GM12878 (cell line): ENCODE measurements around the gene METTL14. TPM values are rescaled to one million over a fixed set of nuclear protein-coding genes. Genes with fewer than 3 reads are reported as not detected.

ENCODE experiments used
- ATAC-seq: fragments of 200-7000 bp; cut with Tn5 transposase; 3 replicates; pipeline ENCODE4 v1.9.1; 2020; ENCODE audit warnings: mild to moderate bottlenecking, moderate library complexity
- BruUV-seq: library from RNA; stranded (reverse); fragments of 400-500 nt; replicated peaks from 2 replicates; lab custom pipeline; 2021; lab: Mats Ljungman, UMichigan
- CTCF ChIA-PET: fragments of 300-600 bp; sonication (Branson Sonifier 250); formaldehyde crosslinking; extraction: SDS; loops from one replicate; lab custom pipeline; 2021; ENCODE audit warnings: inconsistent platforms; lab: Yijun Ruan, JAX
- POLR2A ChIA-PET: fragments of 350-600 bp; formaldehyde crosslinking; extraction: SDS; loops from one replicate; lab custom pipeline; 2021; ENCODE audit warnings: inconsistent platforms; lab: Charles Lee
- RAD21 ChIA-PET: fragments of 300-600 bp; sonication (Branson Sonifier 250); formaldehyde crosslinking; loops from one replicate; lab custom pipeline; 2023; ENCODE audit warnings: antibody characterized with exemption; ENCODE audit not compliant: unreplicated experiment; lab: Charles Lee
- SMC1A ChIA-PET: fragments of 300-600 bp; sonication (Branson Sonifier 250); formaldehyde crosslinking; loops from one replicate; lab custom pipeline; 2023; ENCODE audit not compliant: unreplicated experiment, uncharacterized antibody; lab: Charles Lee
- DNase-seq: peaks from one replicate; pipeline ENCODE4 v3.0.0-alpha.2; 2011; ENCODE audit warnings: low read depth, low spot score
- FAIRE-seq: peaks from 3 replicates; lab custom pipeline; 2011; peaks lifted over from hg19 to GRCh38; lab: Jason Lieb, UNC
- H2AFZ ChIP-seq: 2 replicates; pipeline ENCODE4 v1.6.0; 2011; ENCODE audit warnings: low read depth, low read length, control low read depth; ENCODE audit not compliant: control insufficient read depth
- H3K27ac ChIP-seq: 2 replicates; pipeline ENCODE4 v1.5.1; 2011; ENCODE audit warnings: control low read depth; ENCODE audit not compliant: control insufficient read depth, insufficient read depth
- H3K27me3 ChIP-seq, 2 experiments: replicated peaks in 1 of 2; 2 replicates each; pipeline versions ENCODE4 v1.6.0 to v1.6.1; 2011; ENCODE audit warnings: low read length in 1 of 2; ENCODE audit not compliant: control insufficient read depth in 2 of 2, insufficient read depth in 2 of 2
- H3K36me3 ChIP-seq, 2 experiments: 2 replicates each; pipeline ENCODE4 v1.5.1; 2011; ENCODE audit warnings: low read length in 1 of 2; ENCODE audit not compliant: control insufficient read depth in 2 of 2, insufficient read depth in 2 of 2
- H3K4me1 ChIP-seq: 2 replicates; pipeline ENCODE4 v1.6.1; 2011; ENCODE audit warnings: mild to moderate bottlenecking, low read length, moderate library complexity, mixed read lengths; ENCODE audit not compliant: control insufficient read depth, insufficient read depth
- H3K4me2 ChIP-seq: 2 replicates; pipeline ENCODE4 v1.6.0; 2011; ENCODE audit warnings: control low read depth; ENCODE audit not compliant: control insufficient read depth, insufficient read depth
- H3K4me3 ChIP-seq: fragments of 200-600 bp; sonication (generic); 2 replicates; pipeline ENCODE4 v1.5.1; 2016
- H3K79me2 ChIP-seq: 2 replicates; pipeline ENCODE4 v1.6.0; 2011; ENCODE audit warnings: low read length; ENCODE audit not compliant: control insufficient read depth, insufficient read depth
- H3K9ac ChIP-seq: 2 replicates; pipeline ENCODE4 v1.8.0; 2011; ENCODE audit warnings: low read length, control low read depth, mixed read lengths; ENCODE audit not compliant: control insufficient read depth, insufficient read depth
- H3K9me3 ChIP-seq: replicated peaks from 3 replicates; pipeline ENCODE4 v1.5.1; 2011; ENCODE audit warnings: mild to moderate bottlenecking, low read length; ENCODE audit not compliant: control insufficient read depth, insufficient read depth
- H4K20me1 ChIP-seq: 2 replicates; pipeline ENCODE4 v1.6.0; 2011; ENCODE audit not compliant: control insufficient read depth, insufficient read depth
- CBFB ChIP-seq: IDR thresholded peaks from 2 replicates; pipeline ENCODE4 v1.6.1; 2016; ENCODE audit warnings: antibody characterized with exemption, low read depth
- PML ChIP-seq: IDR thresholded peaks from 2 replicates; pipeline ENCODE4 v1.6.1; 2012; ENCODE audit warnings: low read length, inconsistent platforms
- RAD51 ChIP-seq: fragments of 450-650 bp; IDR thresholded peaks from 2 replicates; pipeline ENCODE4 v1.6.1; 2016; ENCODE audit warnings: moderate library complexity, mild to moderate bottlenecking, inconsistent platforms
- RB1 ChIP-seq: fragments of 450-650 bp; formaldehyde crosslinking; IDR thresholded peaks from 2 replicates; pipeline ENCODE4 v1.6.1; 2017; ENCODE audit warnings: mild to moderate bottlenecking, borderline replicate concordance
- SMARCA5 ChIP-seq: fragments of 450-650 bp; IDR thresholded peaks from 2 replicates; pipeline ENCODE4 v1.6.1; 2017; ENCODE audit warnings: mild to moderate bottlenecking
- TAF1 ChIP-seq: IDR thresholded peaks from 2 replicates; pipeline ENCODE4 v1.6.1; 2011; ENCODE audit warnings: mild to moderate bottlenecking, low read depth, low read length, borderline replicate concordance
- WGBS: methylation state at CpG from one replicate; pipeline ENCODE4 v1.1.6; 2016; ENCODE audit warnings: low lambda C conversion rate; ENCODE audit not compliant: insufficient replicate concordance, insufficient coverage; ENCODE audit errors: missing lambda C conversion rate; 5-methylcytosine and 5-hydroxymethylcytosine counted together
- in situ Hi-C: fragments of 300-500 bp; cut with MboI; formaldehyde crosslinking; loops from 9 replicates; pipeline ENCODE4 v1.14.3; 2018; ENCODE audit warnings: mixed read lengths
- intact Hi-C: fragments of 100-400 bp; cut with micrococcal nuclease; formaldehyde crosslinking; loops from one replicate; pipeline ENCODE4 v1.14.2; 2022; ENCODE audit not compliant: unreplicated experiment
- polyA plus RNA-seq, 11 experiments: library from polyadenylated mRNA; depleted of rRNA in 4 of 11; unstranded in 6 of 11; stranded (reverse) in 5 of 11; fragments of >200 nt; fragmentation: Nextera tagmentation in 4 of 11; fragmentation: Illumina TruSeq in 1 of 11; extraction: Ambion mirVana in 4 of 11; extraction: Trizol in 1 of 11; gene quantifications; 1 replicate in 1 of 11; 2 replicates in 10 of 11; pipeline versions ENCODE4 v1.2.1 to v1.2.3, GENCODE V29; 2011 to 2016; ENCODE audit warnings: inconsistent platforms in 2 of 11, missing spikeins in 2 of 11, low read depth in 1 of 11
- total RNA-seq, 4 experiments: library from RNA; depleted of rRNA in 3 of 4; stranded (reverse); fragments of >200 nt in 3 of 4; fragmentation: Illumina TruSeq in 1 of 4; extraction: Trizol in 1 of 4; gene quantifications; 2 replicates each; pipeline versions ENCODE4 v1.2.1 to v1.2.3, GENCODE V29; 2013 to 2021
- TF ChIP-seq, protein P1 (sequence below): IDR thresholded peaks from 2 replicates; pipeline ENCODE4 v1.6.1; 2011; ENCODE audit warnings: borderline replicate concordance, low read depth, mild to moderate bottlenecking, moderate library complexity, mixed read lengths, low read length; ENCODE audit not compliant: insufficient read depth; ENCODE audit errors: extremely low read length
- TF ChIP-seq, protein P2 (sequence below): fragments of 450-650 bp; conservative IDR thresholded peaks from 2 replicates; pipeline ENCODE4 v1.6.1; 2017; ENCODE audit warnings: mild to moderate bottlenecking, moderate library complexity
- TF ChIP-seq, protein P3 (sequence below): fragments of 450-650 bp; IDR thresholded peaks from 2 replicates; pipeline ENCODE4 v1.6.1; 2017; ENCODE audit warnings: borderline replicate concordance

METTL14 gene
- total and polyA plus RNA-seq, 10 of the 15 experiments (the other 5 are each of a cell fraction or from before 2014, with no cell fraction given): 11.2 to 44.9 (median 27.6) TPM

DNA sequence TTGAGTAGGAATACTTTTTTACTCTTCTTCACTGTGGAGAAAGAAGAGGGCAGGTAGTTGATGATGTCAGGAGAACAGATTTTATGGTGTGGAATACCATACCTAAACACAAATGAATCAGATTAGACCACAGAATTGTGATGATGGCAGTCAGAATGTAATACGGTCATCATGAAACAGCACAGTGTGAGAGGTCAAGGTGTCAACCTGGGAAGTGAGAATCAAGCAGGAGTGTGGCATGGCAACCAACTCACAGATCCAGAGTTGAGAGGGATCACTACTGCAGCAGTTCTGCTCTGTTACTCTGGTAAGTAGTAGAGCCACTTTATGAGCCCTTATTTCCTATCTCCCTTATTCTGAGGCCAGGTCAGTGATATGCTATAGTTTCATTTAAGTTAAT, 27.7 kb downstream of the METTL14 start (continued):
- TF ChIP-seq, protein P1, sequence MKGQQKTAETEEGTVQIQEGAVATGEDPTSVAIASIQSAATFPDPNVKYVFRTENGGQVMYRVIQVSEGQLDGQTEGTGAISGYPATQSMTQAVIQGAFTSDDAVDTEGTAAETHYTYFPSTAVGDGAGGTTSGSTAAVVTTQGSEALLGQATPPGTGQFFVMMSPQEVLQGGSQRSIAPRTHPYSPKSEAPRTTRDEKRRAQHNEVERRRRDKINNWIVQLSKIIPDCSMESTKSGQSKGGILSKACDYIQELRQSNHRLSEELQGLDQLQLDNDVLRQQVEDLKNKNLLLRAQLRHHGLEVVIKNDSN: no peak
- TF ChIP-seq RB1: no peak
- no peak for TF ChIP-seq PML
- TF ChIP-seq, protein P2, sequence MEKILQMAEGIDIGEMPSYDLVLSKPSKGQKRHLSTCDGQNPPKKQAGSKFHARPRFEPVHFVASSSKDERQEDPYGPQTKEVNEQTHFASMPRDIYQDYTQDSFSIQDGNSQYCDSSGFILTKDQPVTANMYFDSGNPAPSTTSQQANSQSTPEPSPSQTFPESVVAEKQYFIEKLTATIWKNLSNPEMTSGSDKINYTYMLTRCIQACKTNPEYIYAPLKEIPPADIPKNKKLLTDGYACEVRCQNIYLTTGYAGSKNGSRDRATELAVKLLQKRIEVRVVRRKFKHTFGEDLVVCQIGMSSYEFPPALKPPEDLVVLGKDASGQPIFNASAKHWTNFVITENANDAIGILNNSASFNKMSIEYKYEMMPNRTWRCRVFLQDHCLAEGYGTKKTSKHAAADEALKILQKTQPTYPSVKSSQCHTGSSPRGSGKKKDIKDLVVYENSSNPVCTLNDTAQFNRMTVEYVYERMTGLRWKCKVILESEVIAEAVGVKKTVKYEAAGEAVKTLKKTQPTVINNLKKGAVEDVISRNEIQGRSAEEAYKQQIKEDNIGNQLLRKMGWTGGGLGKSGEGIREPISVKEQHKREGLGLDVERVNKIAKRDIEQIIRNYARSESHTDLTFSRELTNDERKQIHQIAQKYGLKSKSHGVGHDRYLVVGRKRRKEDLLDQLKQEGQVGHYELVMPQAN: no peak
- TF ChIP-seq, protein P3, sequence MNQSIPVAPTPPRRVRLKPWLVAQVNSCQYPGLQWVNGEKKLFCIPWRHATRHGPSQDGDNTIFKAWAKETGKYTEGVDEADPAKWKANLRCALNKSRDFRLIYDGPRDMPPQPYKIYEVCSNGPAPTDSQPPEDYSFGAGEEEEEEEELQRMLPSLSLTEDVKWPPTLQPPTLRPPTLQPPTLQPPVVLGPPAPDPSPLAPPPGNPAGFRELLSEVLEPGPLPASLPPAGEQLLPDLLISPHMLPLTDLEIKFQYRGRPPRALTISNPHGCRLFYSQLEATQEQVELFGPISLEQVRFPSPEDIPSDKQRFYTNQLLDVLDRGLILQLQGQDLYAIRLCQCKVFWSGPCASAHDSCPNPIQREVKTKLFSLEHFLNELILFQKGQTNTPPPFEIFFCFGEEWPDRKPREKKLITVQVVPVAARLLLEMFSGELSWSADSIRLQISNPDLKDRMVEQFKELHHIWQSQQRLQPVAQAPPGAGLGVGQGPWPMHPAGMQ: no peak

- TF ChIP-seq TAF1 (no peak), RAD51 (no peak), CBFB (no peak), SMARCA5 (no peak)
- Histone ChIP-seq H3K4me1 (no peaks in the 10 kb centered on the region), H3K27ac (no peak overlapping the region), H3K36me3 (peaks cover 0 to 3% of the 10 kb centered on the region in 2 experiments; a peak in 2 of 4 replicates), H3K27me3 (no peaks in the 10 kb centered on the region), H3K4me3 (no peak overlapping the region), H4K20me1 (no peaks in the 10 kb centered on the region), H3K9ac (no peak overlapping the region), H3K9me3 (no peaks in the 10 kb centered on the region), H3K79me2 (no peaks in the 10 kb centered on the region), H2AFZ (no peak overlapping the region), H3K4me2 (no peak overlapping the region)
- WGBS: 97% methylated on average over 4 of the region's 4 CpGs
- BruUV-seq: no TSS peak
- ChIA-PET SMC1A (interaction anchor here (1.1 to 1.3 kb wide), 2 partner anchors 19 to 57 kb away, joined by 4 read pairs; no protein-coding TSS in a partner anchor), CTCF (interaction anchor here (1.7 kb wide), 1 partner anchor 12 kb away, joined by 3 read pairs; no protein-coding TSS in a partner anchor), POLR2A (no interaction called here), RAD21 (no interaction called here)
- no peak for DNase-seq
- ATAC-seq: no peak
- in situ Hi-C loops: no loop called here
- no peak for FAIRE-seq
- intact Hi-C loops: no loop called here
These were observed 29.5 kb downstream of the METTL14 start for GRCh38 chr4:118714682-118715081.
